Endothelial cell of umbilical vein (primary cell): ENCODE measurements around the gene TMEM164. TPM values are rescaled to one million over a fixed set of nuclear protein-coding genes. Genes with fewer than 3 reads are reported as not detected.

Source experiments
- BruUV-seq: library from RNA; stranded (reverse); fragments of 400-500 nt; replicated peaks from 2 replicates; lab custom pipeline; 2021; lab: Mats Ljungman, UMichigan
- CTCF ChIA-PET: fragments of 300-600, 350-600 bp; sonication (Branson Sonifier 250); formaldehyde crosslinking; loops from one replicate; lab custom pipeline; 2021; ENCODE audit warnings: antibody characterized with exemption, inconsistent platforms; lab: Charles Lee
- POLR2A ChIA-PET: fragments of 300-600, 350-600 bp; sonication (Branson Sonifier 250); formaldehyde crosslinking; loops from one replicate; lab custom pipeline; 2021; ENCODE audit warnings: antibody characterized with exemption, inconsistent platforms; lab: Charles Lee
- DNase-seq: peaks from one replicate; pipeline ENCODE4 v3.0.0-alpha.2; 2011; ENCODE audit warnings: low read depth, low spot score
- FAIRE-seq: peaks from 2 replicates; lab custom pipeline; 2011; peaks lifted over from hg19 to GRCh38; lab: Jason Lieb, UNC
- H2AFZ ChIP-seq: 2 replicates; pipeline ENCODE4 v1.6.0; 2012; ENCODE audit warnings: low read depth, low read length, control low read depth, inconsistent platforms
- H3K27ac ChIP-seq: 2 replicates; pipeline ENCODE4 v1.5.1; 2011; ENCODE audit warnings: low read depth, mild to moderate bottlenecking, control low read depth, low read length, moderate library complexity; ENCODE audit not compliant: insufficient read depth
- H3K27me3 ChIP-seq, 2 experiments: 2 replicates each; pipeline versions ENCODE4 v1.6.0 to v1.6.1; 2011; ENCODE audit warnings: low read length in 2 of 2, mixed read lengths in 1 of 2; ENCODE audit not compliant: control insufficient read depth in 2 of 2, insufficient read depth in 2 of 2
- H3K36me3 ChIP-seq, 2 experiments: 2 replicates in 1 of 2; 3 replicates in 1 of 2; pipeline ENCODE4 v1.5.1; 2011; ENCODE audit warnings: low read length in 2 of 2, mild to moderate bottlenecking in 1 of 2, moderate library complexity in 1 of 2; ENCODE audit not compliant: control insufficient read depth in 2 of 2, insufficient read depth in 2 of 2; ENCODE audit errors: extremely low read depth in 1 of 2
- H3K4me1 ChIP-seq: 3 replicates; pipeline ENCODE4 v1.5.1; 2011; ENCODE audit warnings: mild to moderate bottlenecking, low read length; ENCODE audit not compliant: control insufficient read depth, insufficient read depth; ENCODE audit errors: extremely low read depth
- H3K4me2 ChIP-seq: 2 replicates; pipeline ENCODE4 v1.6.1; 2011; ENCODE audit warnings: low read length, control low read depth, mixed read lengths; ENCODE audit not compliant: insufficient read depth
- H3K4me3 ChIP-seq, 3 experiments: fragments of 200-600 bp in 1 of 3; sonication (generic), shearing (Covaris generic) in 1 of 3; replicated peaks in 1 of 3; 2 replicates each; pipeline ENCODE4 v1.5.1; 2011 to 2016; ENCODE audit warnings: control low read depth in 3 of 3, low read length in 3 of 3, mild to moderate bottlenecking in 2 of 3, inconsistent platforms in 1 of 3, low read depth in 1 of 3, moderate library complexity in 1 of 3; ENCODE audit not compliant: insufficient read depth in 1 of 3
- H3K79me2 ChIP-seq: 2 replicates; pipeline ENCODE4 v1.6.0; 2012; ENCODE audit warnings: low read length, inconsistent platforms; ENCODE audit not compliant: control insufficient read depth, insufficient read depth
- H3K9ac ChIP-seq: replicated peaks from 2 replicates; pipeline ENCODE3; 2011; ENCODE audit warnings: low read length, control low read depth; ENCODE audit not compliant: insufficient read depth; ENCODE audit errors: extremely low read depth
- H3K9me1 ChIP-seq: replicated peaks from 3 replicates; pipeline ENCODE4 v1.6.0; 2011; ENCODE audit warnings: mild to moderate bottlenecking, low read length; ENCODE audit not compliant: control insufficient read depth, insufficient read depth; ENCODE audit errors: extremely low read depth
- H3K9me3 ChIP-seq: replicated peaks from 2 replicates; pipeline ENCODE4 v1.5.1; 2012; ENCODE audit warnings: low read length, inconsistent platforms; ENCODE audit not compliant: control insufficient read depth, insufficient read depth
- H4K20me1 ChIP-seq: replicated peaks from 2 replicates; pipeline ENCODE3; 2011; ENCODE audit warnings: mild to moderate bottlenecking, low read length; ENCODE audit not compliant: control insufficient read depth, insufficient read depth; ENCODE audit errors: extremely low read depth
- EZH2 ChIP-seq: IDR thresholded peaks from 2 replicates; pipeline ENCODE4 v1.6.1; 2012; ENCODE audit warnings: borderline replicate concordance, low read depth, mild to moderate bottlenecking, moderate library complexity, low read length, inconsistent platforms; ENCODE audit not compliant: severe bottlenecking
- FOS ChIP-seq: IDR thresholded peaks from 2 replicates; pipeline ENCODE4 v1.6.1; 2011; ENCODE audit warnings: mild to moderate bottlenecking, low read length, moderate library complexity, borderline replicate concordance; ENCODE audit not compliant: insufficient read depth
- GATA2 ChIP-seq: IDR thresholded peaks from 2 replicates; pipeline ENCODE4 v1.7.0; 2011; ENCODE audit warnings: low read depth, mild to moderate bottlenecking, moderate library complexity, mixed read lengths, low read length; ENCODE audit not compliant: insufficient read length, insufficient read depth
- JUN ChIP-seq: IDR thresholded peaks from 2 replicates; pipeline ENCODE4 v1.6.1; 2011; ENCODE audit warnings: borderline replicate concordance, low read depth; ENCODE audit not compliant: insufficient read length, insufficient read depth
- MYC ChIP-seq: IDR thresholded peaks from one replicate; pipeline ENCODE4 v1.6.1; 2011; ENCODE audit warnings: mild to moderate bottlenecking, low read depth, low read length
- POLR2A ChIP-seq: IDR thresholded peaks from 2 replicates; pipeline ENCODE4 v1.6.1; 2012; ENCODE audit warnings: low read depth, mild to moderate bottlenecking, control low read depth, low read length
- POLR2AphosphoS5 ChIP-seq: IDR thresholded peaks from 2 replicates; pipeline ENCODE4 v1.6.1; 2012; ENCODE audit warnings: low read depth, mild to moderate bottlenecking, control low read depth, low read length, moderate library complexity; ENCODE audit not compliant: insufficient read depth
- dilution Hi-C: fragments of 300-500 bp; cut with MboI; formaldehyde crosslinking; loops from one replicate; pipeline ENCODE4 v1.15.0; 2019; ENCODE audit warnings: low sequenced_read_pairs; ENCODE audit not compliant: extremely low pct_ligation_motif_present
- intact Hi-C: fragments of 100-400 bp; cut with micrococcal nuclease; formaldehyde crosslinking; loops from one replicate; pipeline ENCODE4 v1.10.0; 2022
- polyA plus RNA-seq, 4 experiments: library from polyadenylated mRNA; depleted of rRNA in 3 of 4; stranded (reverse) in 3 of 4; unstranded in 1 of 4; fragments of >200 nt; gene quantifications; 2 replicates each; pipeline versions ENCODE4 v1.2.1 to v1.2.3, GENCODE V29; 2011 to 2012; ENCODE audit warnings: missing spikeins in 1 of 4
- total RNA-seq: library from RNA; stranded (reverse); gene quantifications from 2 replicates; pipeline ENCODE4 v1.2.3, GENCODE V29; 2021
- TF ChIP-seq, protein P1 (sequence below): IDR thresholded peaks from 2 replicates; pipeline ENCODE4 v1.6.1; 2011; ENCODE audit not compliant: insufficient read depth, insufficient read length
- TF ChIP-seq, protein P2 (sequence below), 2 donors: IDR thresholded peaks; 1 replicate in 1 of 2; 2 replicates in 1 of 2; pipeline ENCODE4 v1.5.1; 2011; ENCODE audit warnings: low read length in 2 of 2, mild to moderate bottlenecking in 2 of 2, moderate library complexity in 2 of 2, control low read depth in 1 of 2, inconsistent platforms in 1 of 2, low read depth in 1 of 2; ENCODE audit not compliant: insufficient read depth in 1 of 2; ENCODE audit errors: extremely low read depth in 1 of 2

TMEM164 gene
- total and polyA plus RNA-seq, 2 donors (not counting 3 experiments of a cell fraction or from before 2014, with no cell fraction given): 12.8 to 22.2 TPM

- H3K4me2 ChIP-seq: no peak overlapping the region
Observed at GRCh38 chrX:110211340-110211739, 208.4 kb downstream of the TMEM164 start.

DNA sequence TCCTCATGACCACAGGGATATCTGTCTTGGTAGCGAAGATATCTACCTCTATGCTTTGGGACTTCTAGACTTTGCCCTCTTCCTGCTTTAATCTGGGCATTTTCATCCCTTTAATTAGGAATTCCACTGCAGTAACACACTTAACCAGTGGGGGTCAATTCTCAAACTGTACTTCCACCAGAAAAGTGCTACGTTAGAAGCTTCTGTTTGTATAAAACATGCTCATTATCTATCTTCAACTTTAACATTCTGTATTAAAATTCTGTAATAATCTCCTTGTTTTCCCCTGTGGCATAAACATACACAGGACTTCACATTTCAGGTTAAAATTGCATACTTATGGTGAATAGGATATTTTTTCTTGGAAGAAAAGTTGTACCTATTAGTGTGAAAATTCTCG is 209.4 kb downstream of the TMEM164 start:
- Histone ChIP-seq H3K9me3 (no peaks in the 10 kb centered on the region), H2AFZ (no peak overlapping the region), H4K20me1 (no peaks in the 10 kb centered on the region), H3K79me2 (no peaks in the 10 kb centered on the region), H3K27me3 (no peaks in the 10 kb centered on the region), H3K27ac (no peak overlapping the region), H3K36me3 (no peaks in the 10 kb centered on the region), H3K4me1 (peaks cover 16% of the 10 kb centered on the region), H3K4me2 (no peak overlapping the region), H3K9ac (no peak overlapping the region), H3K9me1 (no peaks in the 10 kb centered on the region), H3K4me3 (no peak overlapping the region)
- ChIA-PET POLR2A (no interaction called here), CTCF (interaction anchor here (1.4 kb wide), 1 partner anchor 104 kb away, joined by 6 read pairs; no protein-coding TSS in a partner anchor)
- DNase-seq (no peak), FAIRE-seq (no peak)
- intact Hi-C loops: loop anchor here (5.0 kb wide), 1 partner anchor 105 kb away; the partner anchor contains the start of gene AMMECR1
- TF ChIP-seq FOS (no peak), MYC (no peak), EZH2 (no peak), POLR2AphosphoS5 (no peak), POLR2A (no peak), GATA2 (no peak), JUN (no peak)
- TF ChIP-seq, protein P1, sequence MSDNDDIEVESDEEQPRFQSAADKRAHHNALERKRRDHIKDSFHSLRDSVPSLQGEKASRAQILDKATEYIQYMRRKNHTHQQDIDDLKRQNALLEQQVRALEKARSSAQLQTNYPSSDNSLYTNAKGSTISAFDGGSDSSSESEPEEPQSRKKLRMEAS: no peak
- TF ChIP-seq, protein P2, sequence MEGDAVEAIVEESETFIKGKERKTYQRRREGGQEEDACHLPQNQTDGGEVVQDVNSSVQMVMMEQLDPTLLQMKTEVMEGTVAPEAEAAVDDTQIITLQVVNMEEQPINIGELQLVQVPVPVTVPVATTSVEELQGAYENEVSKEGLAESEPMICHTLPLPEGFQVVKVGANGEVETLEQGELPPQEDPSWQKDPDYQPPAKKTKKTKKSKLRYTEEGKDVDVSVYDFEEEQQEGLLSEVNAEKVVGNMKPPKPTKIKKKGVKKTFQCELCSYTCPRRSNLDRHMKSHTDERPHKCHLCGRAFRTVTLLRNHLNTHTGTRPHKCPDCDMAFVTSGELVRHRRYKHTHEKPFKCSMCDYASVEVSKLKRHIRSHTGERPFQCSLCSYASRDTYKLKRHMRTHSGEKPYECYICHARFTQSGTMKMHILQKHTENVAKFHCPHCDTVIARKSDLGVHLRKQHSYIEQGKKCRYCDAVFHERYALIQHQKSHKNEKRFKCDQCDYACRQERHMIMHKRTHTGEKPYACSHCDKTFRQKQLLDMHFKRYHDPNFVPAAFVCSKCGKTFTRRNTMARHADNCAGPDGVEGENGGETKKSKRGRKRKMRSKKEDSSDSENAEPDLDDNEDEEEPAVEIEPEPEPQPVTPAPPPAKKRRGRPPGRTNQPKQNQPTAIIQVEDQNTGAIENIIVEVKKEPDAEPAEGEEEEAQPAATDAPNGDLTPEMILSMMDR (IDR thresholded peaks at IDR 0.05; ENCODE audit: extremely low read depth in 1 of 2, insufficient read depth in 1 of 2, low read depth in 1 of 2, low read length in 2 of 2): no peak
- dilution Hi-C loops: no loop called here
- BruUV-seq: no TSS peak

More at GRCh38 chrX:110211340-110211739, 208.4 kb downstream of the TMEM164 start:
- ChIA-PET CTCF (interaction anchor here (1.4 to 2.4 kb wide), 3 partner anchors 12 to 105 kb away, joined by 6 to 11 read pairs (median 7); no protein-coding TSS in a partner anchor), POLR2A (no interaction called here)
- Histone ChIP-seq H3K27me3 (no peaks in the 10 kb centered on the region), H3K9me3 (no peaks in the 10 kb centered on the region), H4K20me1 (no peaks in the 10 kb centered on the region), H3K4me1 (peaks cover 11% of the 10 kb centered on the region), H3K4me3 (no peak overlapping the region), H3K27ac (no peak overlapping the region), H3K36me3 (no peaks in the 10 kb centered on the region), H3K9me1 (no peaks in the 10 kb centered on the region), H2AFZ (no peak overlapping the region), H3K9ac (no peak overlapping the region), H3K79me2 (no peaks in the 10 kb centered on the region)
- intact Hi-C loops: loop anchor here (5.0 kb wide), 1 partner anchor 106 kb away; the partner anchor contains the start of gene AMMECR1
- BruUV-seq: no TSS peak
- FAIRE-seq (no peak), DNase-seq (no peak)
- no peak for TF ChIP-seq POLR2AphosphoS5
- no peak for TF ChIP-seq JUN
- TF ChIP-seq, protein P1: no peak
- dilution Hi-C loops: no loop called here
